IMR-90 (cell line): ENCODE measurements around the gene MEF2C. TPM values are rescaled to one million over a fixed set of nuclear protein-coding genes. Genes with fewer than 3 reads are reported as not detected.

ENCODE experiments used
- ATAC-seq: fragments of 200-7000 bp; cut with Tn5 transposase; 2 replicates; pipeline ENCODE4 v1.9.1; 2020; ENCODE audit warnings: low read depth, mild to moderate bottlenecking, moderate library complexity
- BruUV-seq: library from RNA; stranded (reverse); fragments of 400-500 nt; replicated peaks from 2 replicates; lab custom pipeline; 2021; lab: Mats Ljungman, UMichigan
- CTCF ChIA-PET: fragments of 300-600 bp; formaldehyde crosslinking; extraction: SDS; loops from one replicate; lab custom pipeline; 2021; ENCODE audit warnings: antibody characterized with exemption; lab: Yijun Ruan, JAX
- POLR2A ChIA-PET: fragments of 300-600 bp; sonication (Branson Sonifier 250); formaldehyde crosslinking; loops from one replicate; lab custom pipeline; 2022; ENCODE audit warnings: antibody characterized with exemption; ENCODE audit not compliant: unreplicated experiment; lab: Charles Lee
- DNase-seq: peaks from one replicate; pipeline ENCODE4 v3.0.0; 2013
- H2AFZ ChIP-seq: replicated peaks from 2 replicates; pipeline ENCODE3; 2013; ENCODE audit warnings: low read length, mild to moderate bottlenecking; ENCODE audit not compliant: poor library complexity
- H2AK5ac ChIP-seq: 2 replicates; pipeline ENCODE4 v1.6.1; 2013; ENCODE audit warnings: low read depth, low read length, inconsistent platforms
- H2AK9ac ChIP-seq: replicated peaks from 2 replicates; pipeline ENCODE3; 2013; ENCODE audit warnings: mild to moderate bottlenecking, low read depth, low read length, moderate library complexity; ENCODE audit not compliant: poor library complexity
- H2BK120ac ChIP-seq: 2 replicates; pipeline ENCODE4 v1.6.1; 2013; ENCODE audit warnings: low read depth, low read length, inconsistent platforms
- H2BK15ac ChIP-seq: 3 replicates; pipeline ENCODE4 v1.6.1; 2013; ENCODE audit warnings: low read depth, low read length, inconsistent platforms
- H2BK20ac ChIP-seq: 2 replicates; pipeline ENCODE4 v1.6.1; 2013; ENCODE audit warnings: low read depth, mild to moderate bottlenecking, inconsistent platforms, low read length, moderate library complexity
- H2BK5ac ChIP-seq: 2 replicates; pipeline ENCODE4 v1.6.1; 2013; ENCODE audit warnings: mild to moderate bottlenecking, low read depth, low read length, inconsistent platforms; ENCODE audit not compliant: poor library complexity, severe bottlenecking
- H3K14ac ChIP-seq: replicated peaks from 2 replicates; pipeline ENCODE4 v1.6.1; 2013; ENCODE audit warnings: low read depth, low read length, inconsistent platforms
- H3K18ac ChIP-seq: 2 replicates; pipeline ENCODE4 v1.6.1; 2013; ENCODE audit warnings: low read depth, low read length, control low read depth
- H3K23ac ChIP-seq: 2 replicates; pipeline ENCODE4 v1.6.1; 2013; ENCODE audit warnings: low read depth, low read length, inconsistent platforms
- H3K27ac ChIP-seq: 2 replicates; pipeline ENCODE4 v1.5.1; 2013; ENCODE audit warnings: mild to moderate bottlenecking, control low read depth, low read length; ENCODE audit not compliant: insufficient read depth
- H3K27me3 ChIP-seq: 2 replicates; pipeline ENCODE4 v1.6.1; 2013; ENCODE audit warnings: low read length; ENCODE audit not compliant: control insufficient read depth, insufficient read depth
- H3K36me3 ChIP-seq: 2 replicates; pipeline ENCODE4 v1.6.1; 2013; ENCODE audit warnings: low read length, mixed read lengths; ENCODE audit not compliant: control insufficient read depth, insufficient read depth
- H3K4ac ChIP-seq: 2 replicates; pipeline ENCODE4 v1.6.1; 2013; ENCODE audit warnings: low read depth, low read length, inconsistent platforms
- H3K4me1 ChIP-seq: 2 replicates; pipeline ENCODE4 v1.6.1; 2013; ENCODE audit warnings: low read length, mixed read lengths; ENCODE audit not compliant: control insufficient read depth, insufficient read depth
- H3K4me2 ChIP-seq: 2 replicates; pipeline ENCODE4 v1.6.1; 2013; ENCODE audit warnings: low read depth, mild to moderate bottlenecking, control low read depth, low read length, moderate library complexity
- H3K4me3 ChIP-seq: 2 replicates; pipeline ENCODE4 v1.5.1; 2013; ENCODE audit warnings: low read depth, mild to moderate bottlenecking, control low read depth, low read length, moderate library complexity; ENCODE audit not compliant: insufficient read depth
- H3K56ac ChIP-seq: 2 replicates; pipeline ENCODE4 v1.6.1; 2013; ENCODE audit warnings: low read length, inconsistent platforms; ENCODE audit not compliant: insufficient read depth; ENCODE audit errors: extremely low read depth
- H3K79me1 ChIP-seq, 2 experiments: 2 replicates each; pipeline ENCODE4 v1.6.1; 2013; ENCODE audit warnings: low read length in 2 of 2, inconsistent platforms in 1 of 2, low read depth in 1 of 2
- H3K9ac ChIP-seq: 2 replicates; pipeline ENCODE4 v1.6.1; 2013; ENCODE audit warnings: low read depth, low read length, control low read depth
- H3K9me1 ChIP-seq: 2 replicates; pipeline ENCODE4 v1.6.1; 2013; ENCODE audit warnings: low read length, inconsistent platforms; ENCODE audit not compliant: insufficient read depth
- H3K9me3 ChIP-seq: 2 replicates; pipeline ENCODE4 v1.6.1; 2013; ENCODE audit warnings: low read length; ENCODE audit not compliant: control insufficient read depth, insufficient read depth
- H4K20me1 ChIP-seq: 2 replicates; pipeline ENCODE4 v1.6.1; 2013; ENCODE audit warnings: low read length, inconsistent platforms; ENCODE audit not compliant: insufficient read depth
- H4K5ac ChIP-seq: 2 replicates; pipeline ENCODE4 v1.6.1; 2013; ENCODE audit warnings: mild to moderate bottlenecking, low read depth, low read length, control low read depth
- H4K8ac ChIP-seq, 2 experiments: 2 replicates each; pipeline ENCODE4 v1.6.1; 2013; ENCODE audit warnings: low read depth in 2 of 2, low read length in 2 of 2, control low read depth in 1 of 2, inconsistent platforms in 1 of 2
- H4K91ac ChIP-seq: 2 replicates; pipeline ENCODE4 v1.6.1; 2013; ENCODE audit warnings: low read depth, low read length, inconsistent platforms; ENCODE audit not compliant: insufficient read depth
- CEBPB ChIP-seq: IDR thresholded peaks from 2 replicates; pipeline ENCODE4 v1.6.1; 2012; ENCODE audit warnings: low read depth, low read length, improper control_type of control experiment
- CHD1 ChIP-seq: IDR thresholded peaks from 2 replicates; pipeline ENCODE4 v1.6.1; 2012; ENCODE audit warnings: low read depth, low read length, improper control_type of control experiment
- FOS ChIP-seq: fragments of 150-350 bp; IDR thresholded peaks from 2 replicates; pipeline ENCODE4 v1.6.1; 2016; ENCODE audit warnings: low read depth, low read length
- MAFK ChIP-seq: IDR thresholded peaks from 2 replicates; pipeline ENCODE4 v1.6.1; 2012; ENCODE audit warnings: low read depth, low read length, improper control_type of control experiment
- MAZ ChIP-seq: IDR thresholded peaks from 2 replicates; pipeline ENCODE4 v1.6.1; 2012; ENCODE audit warnings: low read depth, mild to moderate bottlenecking, low read length, improper control_type of control experiment, moderate library complexity, borderline replicate concordance
- MXI1 ChIP-seq: IDR thresholded peaks from 2 replicates; pipeline ENCODE4 v1.6.1; 2012; ENCODE audit warnings: low read depth, mild to moderate bottlenecking, low read length, moderate library complexity, borderline replicate concordance
- NFE2L2 ChIP-seq: fragments of 150-350 bp; IDR thresholded peaks from 2 replicates; pipeline ENCODE4 v1.6.1; 2016; ENCODE audit warnings: low read depth, mild to moderate bottlenecking, low read length
- POLR2A ChIP-seq: IDR thresholded peaks from 2 replicates; pipeline ENCODE4 v1.6.1; 2012; ENCODE audit warnings: mild to moderate bottlenecking, low read depth, low read length
- RAD21 ChIP-seq: IDR thresholded peaks from 2 replicates; pipeline ENCODE4 v1.6.1; 2012; ENCODE audit warnings: low read length, improper control_type of control experiment
- RCOR1 ChIP-seq: IDR thresholded peaks from 2 replicates; pipeline ENCODE4 v1.6.1; 2012; ENCODE audit warnings: mild to moderate bottlenecking, low read length, improper control_type of control experiment; ENCODE audit not compliant: insufficient replicate concordance
- WGBS, 2 experiments: methylation state at CpG; one replicate each; pipeline versions ENCODE4 v1.1.5 to v1.1.7; 2013; ENCODE audit warnings: missing lambda C conversion rate in 2 of 2; ENCODE audit not compliant: insufficient read length in 1 of 2; ENCODE audit errors: extremely low coverage in 2 of 2; 5-methylcytosine and 5-hydroxymethylcytosine counted together
- dilution Hi-C: fragments of 300-500 bp; cut with HindIII; formaldehyde crosslinking; loops from one replicate; pipeline ENCODE4 v1.14.3; 2018; ENCODE audit warnings: low sequenced_read_pairs; ENCODE audit not compliant: unreplicated experiment
- in situ Hi-C: fragments of 300-500 bp; cut with MboI; formaldehyde crosslinking; loops from 3 replicates; pipeline ENCODE4 v1.14.3; 2019; ENCODE audit warnings: low sequenced_read_pairs, inconsistent platforms, mixed read lengths
- intact Hi-C: fragments of 100-400 bp; cut with micrococcal nuclease; formaldehyde crosslinking; loops from 2 replicates; pipeline ENCODE4 v1.10.0; 2022
- polyA plus RNA-seq, 3 experiments: library from polyadenylated mRNA; depleted of rRNA; stranded (reverse); fragments of >200 nt; gene quantifications; 2 replicates each; pipeline ENCODE4 v1.2.3, GENCODE V29; 2012; ENCODE audit warnings: low replicate concordance in 1 of 3
- total RNA-seq: library from RNA; depleted of rRNA; stranded (reverse); fragments of >200 nt; gene quantifications from 2 replicates; pipeline ENCODE4 v1.2.3, GENCODE V29; 2012
- TF ChIP-seq, protein P1 (sequence below): fragments of 150-350 bp; IDR thresholded peaks from 2 replicates; pipeline ENCODE4 v1.6.1; 2016; ENCODE audit warnings: low read depth, mild to moderate bottlenecking, low read length, moderate library complexity, borderline replicate concordance
- TF ChIP-seq, protein P2 (sequence below): conservative IDR thresholded peaks from 2 replicates; pipeline ENCODE4 v1.5.1; 2012; ENCODE audit warnings: mild to moderate bottlenecking, low read depth, low read length, improper control_type of control experiment

Gene MEF2C
- total and polyA plus RNA-seq, 2 of the 4 experiments (the other 2 are of a cell fraction): 1.5 to 6.8 TPM

DNA sequence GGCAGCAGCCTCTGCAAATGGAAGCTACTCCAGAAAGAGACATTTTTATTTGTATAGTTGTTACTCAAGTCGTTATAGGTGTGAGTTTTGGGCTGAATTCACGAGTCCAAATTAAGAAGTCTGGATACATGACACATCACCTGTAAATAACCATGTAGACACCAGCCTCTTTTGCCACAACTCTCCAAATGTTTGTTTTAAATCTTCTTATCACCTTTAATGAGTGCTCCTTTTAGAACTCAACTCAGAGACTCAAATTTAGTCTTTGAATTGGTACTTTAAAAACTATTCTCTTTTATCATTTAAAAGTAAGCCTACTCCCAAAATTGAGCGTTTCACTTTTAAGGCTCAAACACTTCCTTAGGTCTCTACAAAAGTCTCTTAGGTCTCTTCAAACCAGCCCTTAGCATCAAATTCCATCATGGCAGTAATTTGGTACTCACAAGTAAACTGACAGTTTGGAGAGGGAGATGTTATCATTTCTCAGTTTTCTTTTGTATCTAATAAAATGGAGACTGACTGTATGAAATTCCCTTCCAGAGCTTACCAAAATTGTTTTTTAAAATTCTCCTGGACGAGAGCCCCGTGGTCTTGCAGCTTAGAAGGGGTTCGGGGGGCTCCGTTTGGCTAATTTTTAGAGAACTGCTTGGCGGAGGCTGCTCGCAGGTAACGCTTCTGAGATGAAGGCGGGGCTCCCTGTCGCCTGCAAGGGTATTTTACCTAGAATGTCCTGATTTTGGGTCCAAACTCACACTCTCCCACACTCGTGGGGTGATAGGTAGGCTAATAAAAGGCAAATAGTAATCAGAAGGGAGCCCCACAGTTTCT lies 194.6 kb downstream of the MEF2C start (continued):
- TF ChIP-seq RCOR1: no peak

DNA sequence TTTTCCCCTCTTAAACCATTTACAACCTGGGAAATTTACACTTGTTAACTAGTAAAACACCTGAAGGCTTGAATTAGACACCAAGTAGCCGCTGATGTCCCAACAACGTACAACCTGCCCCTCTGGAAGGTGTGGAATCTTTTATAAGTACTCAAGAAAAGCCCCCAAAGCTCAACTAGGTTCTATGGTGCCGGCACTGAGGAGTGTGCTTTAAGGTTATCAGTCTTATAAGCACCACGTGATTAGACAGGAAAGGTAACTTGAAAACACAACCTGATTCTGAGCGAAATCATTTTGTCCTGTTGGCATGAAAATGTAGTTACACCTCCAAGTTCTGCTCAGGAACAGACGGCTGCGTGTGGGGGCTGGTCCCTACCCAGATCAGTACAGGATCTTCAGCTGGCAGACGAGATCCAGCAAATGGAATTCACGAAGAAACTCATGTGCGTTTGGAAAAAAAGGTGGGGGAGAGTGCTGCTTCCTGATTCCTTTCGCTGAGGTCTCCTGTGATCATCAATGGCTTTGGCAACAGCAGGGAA lies 195.5 kb downstream of the MEF2C start:
- H3K9ac ChIP-seq: no peak overlapping the region
- H3K23ac ChIP-seq: no peak overlapping the region
- POLR2A ChIA-PET: no interaction called here
- no peaks in the 10 kb centered on the region for H3K36me3 ChIP-seq
- CTCF ChIA-PET: interaction anchor here (0.6 to 1.4 kb wide), 2 partner anchors 906 to 1651 kb away, joined by 3 read pairs; no protein-coding TSS in a partner anchor
- H3K9me1 ChIP-seq: no peaks in the 10 kb centered on the region
- intact Hi-C loops: no loop called here
- H3K27me3 ChIP-seq: peaks cover 95% of the 10 kb centered on the region
- ATAC-seq: no peak
- WGBS, 2 experiments: 0% methylated on average over 3 of the region's 11 CpGs; no CpG with 5 or more reads in 1 of the 2 experiments
- BruUV-seq: no TSS peak
- H4K20me1 ChIP-seq: no peaks in the 10 kb centered on the region
- no peak overlapping the region for H3K18ac ChIP-seq
- H4K5ac ChIP-seq: no peak overlapping the region
- H3K9me3 ChIP-seq: peaks cover 8% of the 10 kb centered on the region
- H3K4me3 ChIP-seq: no peak overlapping the region
- H3K14ac ChIP-seq: no peak overlapping the region
- no peak overlapping the region for H3K4ac ChIP-seq
- in situ Hi-C loops: loop anchor here (5.0 to 10.0 kb wide), 3 partner anchors 545 to 1263 kb away; no protein-coding TSS in a partner anchor
- no peak overlapping the region for H2BK15ac ChIP-seq
- no peak overlapping the region for H2AK5ac ChIP-seq
- no peak overlapping the region for H2BK120ac ChIP-seq
- dilution Hi-C loops: no loop called here
- H2BK20ac ChIP-seq: no peak overlapping the region
- no peak overlapping the region for H4K8ac ChIP-seq
- H3K4me2 ChIP-seq: no peak overlapping the region
- no peak overlapping the region for H2BK5ac ChIP-seq
- H2AK9ac ChIP-seq: no peak overlapping the region
- H3K79me1 ChIP-seq: no peaks in the 10 kb centered on the region
- peaks cover 2% of the 10 kb centered on the region; the same call in 1 of the 2 replicates for H3K4me1 ChIP-seq
- no peak overlapping the region for H3K27ac ChIP-seq
- no peak for DNase-seq
- no peak overlapping the region for H3K56ac ChIP-seq
- H2AFZ ChIP-seq: no peak overlapping the region
- no peak overlapping the region for H4K91ac ChIP-seq
- no peak for TF ChIP-seq CEBPB
- TF ChIP-seq RAD21: no peak
- TF ChIP-seq, protein P1, sequence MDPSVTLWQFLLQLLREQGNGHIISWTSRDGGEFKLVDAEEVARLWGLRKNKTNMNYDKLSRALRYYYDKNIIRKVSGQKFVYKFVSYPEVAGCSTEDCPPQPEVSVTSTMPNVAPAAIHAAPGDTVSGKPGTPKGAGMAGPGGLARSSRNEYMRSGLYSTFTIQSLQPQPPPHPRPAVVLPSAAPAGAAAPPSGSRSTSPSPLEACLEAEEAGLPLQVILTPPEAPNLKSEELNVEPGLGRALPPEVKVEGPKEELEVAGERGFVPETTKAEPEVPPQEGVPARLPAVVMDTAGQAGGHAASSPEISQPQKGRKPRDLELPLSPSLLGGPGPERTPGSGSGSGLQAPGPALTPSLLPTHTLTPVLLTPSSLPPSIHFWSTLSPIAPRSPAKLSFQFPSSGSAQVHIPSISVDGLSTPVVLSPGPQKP: no peak
- TF ChIP-seq MXI1: no peak
- no peak for TF ChIP-seq MAZ
- no peak for TF ChIP-seq RCOR1
- no peak for TF ChIP-seq POLR2A
- TF ChIP-seq, protein P2, sequence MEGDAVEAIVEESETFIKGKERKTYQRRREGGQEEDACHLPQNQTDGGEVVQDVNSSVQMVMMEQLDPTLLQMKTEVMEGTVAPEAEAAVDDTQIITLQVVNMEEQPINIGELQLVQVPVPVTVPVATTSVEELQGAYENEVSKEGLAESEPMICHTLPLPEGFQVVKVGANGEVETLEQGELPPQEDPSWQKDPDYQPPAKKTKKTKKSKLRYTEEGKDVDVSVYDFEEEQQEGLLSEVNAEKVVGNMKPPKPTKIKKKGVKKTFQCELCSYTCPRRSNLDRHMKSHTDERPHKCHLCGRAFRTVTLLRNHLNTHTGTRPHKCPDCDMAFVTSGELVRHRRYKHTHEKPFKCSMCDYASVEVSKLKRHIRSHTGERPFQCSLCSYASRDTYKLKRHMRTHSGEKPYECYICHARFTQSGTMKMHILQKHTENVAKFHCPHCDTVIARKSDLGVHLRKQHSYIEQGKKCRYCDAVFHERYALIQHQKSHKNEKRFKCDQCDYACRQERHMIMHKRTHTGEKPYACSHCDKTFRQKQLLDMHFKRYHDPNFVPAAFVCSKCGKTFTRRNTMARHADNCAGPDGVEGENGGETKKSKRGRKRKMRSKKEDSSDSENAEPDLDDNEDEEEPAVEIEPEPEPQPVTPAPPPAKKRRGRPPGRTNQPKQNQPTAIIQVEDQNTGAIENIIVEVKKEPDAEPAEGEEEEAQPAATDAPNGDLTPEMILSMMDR: no peak
- no peak for TF ChIP-seq CHD1
- no peak for TF ChIP-seq NFE2L2
- no peak for TF ChIP-seq FOS
- TF ChIP-seq MAFK: no peak
